Measurements from ENCODE around the gene ADORA2A. TPM values are rescaled to one million over a fixed set of nuclear protein-coding genes. Genes with fewer than 3 reads are reported as not detected.

Gene ADORA2A
- total RNA-seq, 1 experiment from 2014 or later = 0.96 TPM

DNA sequence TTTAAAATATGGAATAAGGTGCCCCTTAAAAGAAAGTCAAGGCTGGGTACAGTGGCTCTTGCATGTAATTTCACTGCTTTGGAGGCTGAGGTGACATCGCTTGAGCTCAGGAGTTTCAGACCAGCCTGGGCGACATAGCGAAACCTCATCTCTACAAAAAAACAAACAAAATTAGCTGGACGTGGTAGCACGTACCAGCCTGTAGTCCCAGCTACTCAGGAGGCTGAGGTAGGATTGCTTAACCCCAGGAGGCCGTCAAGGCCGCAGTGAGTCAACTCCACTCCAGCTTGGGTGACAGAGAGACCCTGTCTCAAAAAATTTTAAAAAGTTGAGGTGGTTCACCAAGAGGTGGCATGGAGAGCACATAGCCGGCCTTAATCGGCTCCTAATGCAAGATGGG is 17.7 kb upstream of the ADORA2A start:
- H3K36me3 Mint-ChIP-seq (ENCODE audit: insufficient read depth, unreplicated experiment) = peaks cover 33% of the 10 kb centered on the region
- CTCF ChIA-PET = interaction anchor here (0.5 to 1.9 kb wide), 7 partner anchors 8 to 347 kb away, joined by 3 to 5 read pairs (median 4); no protein-coding TSS in a partner anchor
- H3K27me3 Mint-ChIP-seq (ENCODE audit: insufficient read depth, unreplicated experiment) = no peaks in the 10 kb centered on the region

DNA sequence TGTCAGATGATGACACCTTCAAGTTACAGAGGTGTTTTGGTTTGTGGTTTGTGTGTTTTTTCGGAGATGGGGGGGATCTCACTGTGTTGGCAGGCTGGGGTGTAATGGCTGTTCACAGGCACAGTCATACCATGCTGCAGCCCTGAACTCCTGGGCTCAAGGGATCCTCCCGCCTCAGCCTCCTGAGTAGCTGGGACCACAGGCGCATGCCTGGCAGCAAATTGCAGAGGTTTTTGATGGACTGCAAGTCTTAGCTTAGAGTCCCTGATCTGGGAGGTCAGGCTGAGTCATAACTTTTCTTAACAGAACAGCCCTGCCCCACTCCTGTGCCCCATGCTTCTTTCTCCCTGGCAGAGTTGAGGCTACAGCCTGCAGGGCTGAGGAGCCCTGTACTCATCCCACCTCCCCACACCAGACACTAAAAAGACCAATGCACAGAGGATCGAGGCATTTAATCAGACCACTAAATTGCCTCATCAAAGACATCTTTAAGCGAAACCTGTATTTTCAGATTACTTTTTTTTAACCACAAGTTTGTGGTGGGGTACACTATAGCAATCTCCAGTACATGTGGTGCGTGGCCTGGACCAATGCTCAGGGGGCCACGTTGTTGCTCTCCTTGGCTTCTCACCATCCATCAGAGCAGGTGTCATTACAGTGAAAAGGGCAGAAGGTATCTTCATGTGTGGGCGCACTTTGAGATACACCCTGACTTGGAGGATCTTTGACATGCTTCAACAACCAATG is 17.1 kb upstream of the ADORA2A start:
- no TSS peak for BruUV-seq (replicated peaks)
- Mint-ChIP-seq H3K4me3 (ENCODE audit: unreplicated experiment) (no peak overlapping the region), H3K27ac (ENCODE audit: low read depth, unreplicated experiment) (no peak overlapping the region), H3K36me3 (ENCODE audit: insufficient read depth, unreplicated experiment) (peaks cover 38% of the 10 kb centered on the region), H3K4me1 (ENCODE audit: insufficient read depth, unreplicated experiment) (no peaks in the 10 kb centered on the region), H3K9me3 (ENCODE audit: unreplicated experiment) (no peaks in the 10 kb centered on the region), H3K27me3 (ENCODE audit: insufficient read depth, unreplicated experiment) (no peaks in the 10 kb centered on the region)
- POLR2A ChIA-PET = interaction anchor here (2.1 kb wide), 1 partner anchor 8 kb away, joined by 4 read pairs; no protein-coding TSS in a partner anchor
- intact Hi-C loops (cut with micrococcal nuclease) = no loop called here
- no peak for TF ChIP-seq CTCF (IDR thresholded peaks at IDR 0.05; ENCODE audit: unreplicated experiment)
- CTCF ChIA-PET = interaction anchor here (0.5 to 1.9 kb wide), 6 partner anchors 12 to 1536 kb away, joined by 3 to 6 read pairs (median 4); no protein-coding TSS in a partner anchor
- peak; percentile 56 for DNase-seq (ENCODE audit: unreplicated experiment)

More for the DNA sequence above, 17.7 kb upstream of the ADORA2A start:
- intact Hi-C loops (cut with micrococcal nuclease) = no loop called here
- Mint-ChIP-seq H3K27ac (ENCODE audit: low read depth, unreplicated experiment) (no peak overlapping the region), H3K4me3 (ENCODE audit: unreplicated experiment) (no peak overlapping the region), H3K9me3 (ENCODE audit: unreplicated experiment) (no peaks in the 10 kb centered on the region), H3K4me1 (ENCODE audit: insufficient read depth, unreplicated experiment) (no peaks in the 10 kb centered on the region)
- no TSS peak for BruUV-seq (replicated peaks)
- no peak for TF ChIP-seq CTCF (IDR thresholded peaks at IDR 0.05; ENCODE audit: unreplicated experiment)
- POLR2A ChIA-PET = interaction anchor here (2.1 kb wide), 1 partner anchor 8 kb away, joined by 4 read pairs; no protein-coding TSS in a partner anchor
- peak; percentile 64 for DNase-seq (ENCODE audit: unreplicated experiment)

DNA sequence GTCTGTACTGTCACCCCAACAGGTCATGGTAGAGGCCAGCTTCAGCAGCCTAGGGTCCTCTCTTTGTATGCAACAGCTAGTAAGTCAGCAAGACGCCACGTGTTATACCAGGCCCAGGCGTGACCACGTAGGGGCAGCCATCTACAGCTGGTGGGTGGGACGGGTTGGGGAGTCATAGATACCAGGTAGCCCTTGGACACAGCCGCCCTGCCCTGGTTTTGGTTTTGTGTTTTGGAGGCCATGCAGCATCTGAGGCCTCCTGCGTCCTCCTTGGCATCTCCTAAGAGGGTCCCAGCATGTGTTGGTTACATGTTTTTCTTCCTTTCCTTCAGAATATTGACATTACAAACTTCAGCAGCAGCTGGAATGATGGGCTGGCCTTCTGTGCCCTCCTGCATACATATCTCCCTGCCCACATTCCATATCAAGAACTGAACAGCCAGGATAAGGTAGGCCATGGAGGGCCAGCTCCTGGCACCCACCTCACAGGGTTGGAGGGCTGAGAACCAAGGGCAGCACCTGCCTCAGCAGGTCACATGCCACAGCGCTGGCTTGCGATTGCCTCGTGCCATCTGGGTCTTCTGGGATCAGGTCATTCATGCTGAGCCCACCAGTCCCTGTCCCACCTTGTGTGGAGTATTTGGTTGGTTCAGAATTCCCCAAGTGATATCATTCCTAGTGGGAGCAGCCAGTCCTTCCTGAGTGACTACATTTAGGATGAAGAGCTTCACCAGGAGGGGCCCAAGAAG is 16.0 kb upstream of the ADORA2A start:
- ChIA-PET CTCF (interaction anchor here (0.6 to 1.9 kb wide), 3 partner anchors 10 to 110 kb away, joined by 3 to 6 read pairs (median 4); no protein-coding TSS in a partner anchor), POLR2A (no interaction called here)
- TF ChIP-seq CTCF (IDR thresholded peaks at IDR 0.05; ENCODE audit: unreplicated experiment) = no peak
- Mint-ChIP-seq H3K27ac (ENCODE audit: low read depth, unreplicated experiment) (no peak overlapping the region), H3K4me3 (ENCODE audit: unreplicated experiment) (no peak overlapping the region), H3K4me1 (ENCODE audit: insufficient read depth, unreplicated experiment) (no peaks in the 10 kb centered on the region), H3K9me3 (ENCODE audit: unreplicated experiment) (no peaks in the 10 kb centered on the region), H3K27me3 (ENCODE audit: insufficient read depth, unreplicated experiment) (no peaks in the 10 kb centered on the region), H3K36me3 (ENCODE audit: insufficient read depth, unreplicated experiment) (peaks cover 43% of the 10 kb centered on the region)
- no peak for DNase-seq (ENCODE audit: unreplicated experiment)
- intact Hi-C loops (cut with micrococcal nuclease) = no loop called here
- BruUV-seq (replicated peaks) = no TSS peak

DNA sequence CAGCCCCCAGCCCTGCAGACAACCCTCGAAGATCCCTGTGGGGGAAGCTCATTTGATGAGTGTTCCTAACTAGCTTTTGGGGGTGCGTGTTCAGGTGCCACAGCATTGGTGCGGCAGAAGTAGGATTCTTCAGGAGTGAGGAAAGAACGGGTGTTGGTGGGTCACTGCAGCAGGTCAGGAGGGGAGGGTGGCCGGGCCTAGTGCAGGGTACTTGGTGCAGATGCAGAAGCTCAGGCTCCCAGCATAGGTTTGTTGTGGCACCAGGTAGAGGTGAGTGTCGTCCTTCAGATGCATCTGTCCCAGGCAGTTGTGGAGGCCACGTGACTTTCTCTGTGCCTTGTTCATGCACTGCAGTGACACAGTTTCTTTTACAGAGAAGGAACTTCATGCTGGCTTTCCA is 15.1 kb upstream of the ADORA2A start:
- H3K27me3 Mint-ChIP-seq (ENCODE audit: insufficient read depth, unreplicated experiment) = no peaks in the 10 kb centered on the region
- intact Hi-C loops (cut with micrococcal nuclease) = no loop called here
- H3K36me3 Mint-ChIP-seq (ENCODE audit: insufficient read depth, unreplicated experiment) = peaks cover 43% of the 10 kb centered on the region
- no peak for TF ChIP-seq CTCF (IDR thresholded peaks at IDR 0.05; ENCODE audit: unreplicated experiment)
- H3K4me1 Mint-ChIP-seq (ENCODE audit: insufficient read depth, unreplicated experiment) = no peaks in the 10 kb centered on the region
- H3K4me3 Mint-ChIP-seq (ENCODE audit: unreplicated experiment) = no peak overlapping the region
- CTCF ChIA-PET = interaction anchor here (0.6 kb wide), 1 partner anchor 14 kb away, joined by 4 read pairs; no protein-coding TSS in a partner anchor
- POLR2A ChIA-PET = no interaction called here
- no peak overlapping the region for H3K27ac Mint-ChIP-seq (ENCODE audit: low read depth, unreplicated experiment)
- H3K9me3 Mint-ChIP-seq (ENCODE audit: unreplicated experiment) = no peaks in the 10 kb centered on the region
- BruUV-seq (replicated peaks) = no TSS peak
- no peak for DNase-seq (ENCODE audit: unreplicated experiment)
